WTC11 (cell line): ENCODE data around the gene TIGD7. TPM values are rescaled to one million over a fixed set of nuclear protein-coding genes. Genes with fewer than 3 reads are reported as not detected.

Experiments
- ATF6 ChIP-seq: sonication (generic); formaldehyde crosslinking; IDR thresholded peaks from 2 replicates; pipeline ENCODE4 v1.8.1; 2023; ENCODE audit warnings: mild to moderate bottlenecking, missing genetic modification reagents
- CREM ChIP-seq: sonication (generic); formaldehyde crosslinking; IDR thresholded peaks from 2 replicates; pipeline ENCODE4 v1.8.1; 2022; ENCODE audit warnings: mild to moderate bottlenecking, missing genetic modification reagents, moderate library complexity
- EMX1 ChIP-seq: fragments of 250-450 bp; sonication (Bioruptor Pico); IDR thresholded peaks from 2 replicates; pipeline ENCODE4 v1.8.0; 2021; ENCODE audit warnings: mild to moderate bottlenecking
- ETV6 ChIP-seq: sonication (generic); formaldehyde crosslinking; IDR thresholded peaks from 2 replicates; pipeline ENCODE4 v1.8.1; 2022; ENCODE audit warnings: mild to moderate bottlenecking, missing genetic modification reagents
- FOXP4 ChIP-seq: sonication (generic); formaldehyde crosslinking; IDR thresholded peaks from 2 replicates; pipeline ENCODE4 v1.8.0; 2022; ENCODE audit warnings: mild to moderate bottlenecking, missing genetic modification reagents
- GABPB1 ChIP-seq: sonication (generic); formaldehyde crosslinking; IDR thresholded peaks from 2 replicates; pipeline ENCODE4 v1.8.1; 2023; ENCODE audit warnings: mild to moderate bottlenecking, missing genetic modification reagents
- KAT7 ChIP-seq: sonication (generic); formaldehyde crosslinking; IDR thresholded peaks from 2 replicates; pipeline ENCODE4 v1.8.1; 2023; ENCODE audit warnings: missing genetic modification reagents, mild to moderate bottlenecking, borderline replicate concordance
- MAX ChIP-seq: sonication (generic); formaldehyde crosslinking; IDR thresholded peaks from 2 replicates; pipeline ENCODE4 v1.8.0; 2022; ENCODE audit warnings: mild to moderate bottlenecking, missing genetic modification reagents
- NFYB ChIP-seq: sonication (generic); formaldehyde crosslinking; conservative IDR thresholded peaks from 2 replicates; pipeline ENCODE4 v1.8.0; 2022; ENCODE audit warnings: low read depth, missing genetic modification reagents
- SMAD3 ChIP-seq: sonication (generic); formaldehyde crosslinking; IDR thresholded peaks from 2 replicates; pipeline ENCODE4 v1.8.0; 2022; ENCODE audit warnings: missing genetic modification reagents, mild to moderate bottlenecking, borderline replicate concordance
- SP1 ChIP-seq: sonication (generic); formaldehyde crosslinking; conservative IDR thresholded peaks from 2 replicates; pipeline ENCODE4 v1.8.1; 2022; ENCODE audit warnings: missing genetic modification reagents
- TCF7 ChIP-seq: sonication (generic); formaldehyde crosslinking; IDR thresholded peaks from 2 replicates; pipeline ENCODE4 v1.8.0; 2022; ENCODE audit warnings: mild to moderate bottlenecking, low read depth, missing genetic modification reagents, moderate library complexity
- USF1 ChIP-seq: sonication (generic); formaldehyde crosslinking; IDR thresholded peaks from 2 replicates; pipeline ENCODE4 v1.8.0; 2022; ENCODE audit warnings: mild to moderate bottlenecking, missing genetic modification reagents
- ZNF138 ChIP-seq: sonication (generic); formaldehyde crosslinking; conservative IDR thresholded peaks from 2 replicates; pipeline ENCODE4 v1.8.1; 2022; ENCODE audit warnings: mild to moderate bottlenecking, moderate library complexity, missing genetic modification reagents
- ZNF219 ChIP-seq: sonication (generic); formaldehyde crosslinking; IDR thresholded peaks from 2 replicates; pipeline ENCODE4 v1.8.0; 2023; ENCODE audit warnings: missing genetic modification reagents, mild to moderate bottlenecking, borderline replicate concordance
- ZNF232 ChIP-seq: sonication (generic); formaldehyde crosslinking; IDR thresholded peaks from 2 replicates; pipeline ENCODE4 v1.8.0; 2022; ENCODE audit warnings: mild to moderate bottlenecking, missing genetic modification reagents
- ZNF263 ChIP-seq: sonication (generic); formaldehyde crosslinking; IDR thresholded peaks from 2 replicates; pipeline ENCODE4 v1.8.1; 2022; ENCODE audit warnings: low read depth, mild to moderate bottlenecking, moderate library complexity, missing genetic modification reagents
- ZNF317 ChIP-seq: sonication (generic); formaldehyde crosslinking; IDR thresholded peaks from 2 replicates; pipeline ENCODE4 v1.8.1; 2023; ENCODE audit warnings: low read depth, mild to moderate bottlenecking, moderate library complexity, missing genetic modification reagents, borderline replicate concordance
- total RNA-seq: library from RNA; stranded (reverse); gene quantifications from 3 replicates; pipeline ENCODE4 v1.2.3, GENCODE V29; 2021
- TF ChIP-seq, protein P1 (sequence below): sonication (generic); formaldehyde crosslinking; IDR thresholded peaks from 2 replicates; pipeline ENCODE4 v1.8.1; 2022; ENCODE audit warnings: missing genetic modification reagents, borderline replicate concordance
- TF ChIP-seq, protein P2 (sequence below): sonication (generic); formaldehyde crosslinking; IDR thresholded peaks from 2 replicates; pipeline ENCODE4 v1.8.1; 2023; ENCODE audit warnings: mild to moderate bottlenecking, missing genetic modification reagents, moderate library complexity
- TF ChIP-seq, protein P3 (sequence below): sonication (generic); formaldehyde crosslinking; IDR thresholded peaks from 2 replicates; pipeline ENCODE4 v1.8.1; 2023; ENCODE audit warnings: mild to moderate bottlenecking, moderate library complexity, missing genetic modification reagents
- TF ChIP-seq, protein P4 (sequence below): sonication (generic); formaldehyde crosslinking; IDR thresholded peaks from 2 replicates; pipeline ENCODE4 v1.8.0; 2023; ENCODE audit warnings: mild to moderate bottlenecking, missing genetic modification reagents

The TIGD7 gene
- total RNA-seq, 1 experiment from 2014 or later, result 7.0 TPM

DNA sequence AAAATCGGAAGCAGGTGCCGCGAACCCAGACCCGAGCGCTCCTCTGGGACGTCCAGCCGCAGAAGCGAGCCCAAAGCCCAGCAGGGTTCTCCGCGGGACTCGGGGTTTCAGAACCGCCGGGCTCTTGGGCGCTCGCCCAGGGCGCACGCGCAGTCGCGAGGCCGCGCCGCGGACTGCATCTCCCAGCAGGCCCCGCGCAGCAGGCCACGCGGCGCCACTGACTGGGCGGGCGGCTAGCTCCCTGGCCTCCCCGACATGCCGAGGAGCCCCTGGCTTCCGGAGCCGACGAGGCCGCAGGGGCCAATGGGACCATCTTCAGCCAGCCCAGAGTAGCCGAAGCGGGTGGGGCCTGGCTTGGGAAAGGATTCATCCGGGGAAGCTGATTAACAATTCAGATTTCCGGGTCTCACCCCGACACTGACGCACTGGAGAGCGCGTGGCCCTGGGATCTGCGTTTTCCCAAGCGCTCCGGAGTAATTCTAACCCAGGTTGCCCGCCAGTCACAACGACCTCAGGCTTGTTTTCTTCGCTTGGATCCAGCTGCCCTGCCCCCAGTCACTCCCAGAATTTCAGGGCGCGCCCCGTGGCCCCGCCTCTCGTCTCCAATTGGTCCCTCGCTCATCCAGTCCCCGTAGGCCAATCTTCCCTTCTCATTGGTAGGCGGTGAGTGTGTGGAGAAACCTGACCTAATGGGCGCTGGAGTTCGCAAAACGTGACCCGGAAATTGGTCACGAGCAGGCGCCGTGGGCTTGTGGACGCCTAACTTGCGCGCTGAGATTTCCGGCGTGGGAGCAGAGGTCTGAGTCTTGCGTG is 22.3 kb downstream of the TIGD7 start, which contains the start of gene ZNF263 (continued):
- TF ChIP-seq ZNF219 (CRISPR knock-in tag), result 0 out of 2 replicates have a peak, but pooled peaks have one; percentile 20
- TF ChIP-seq MAX (CRISPR knock-in tag), result peak; percentile 88
- peak; percentile 92 for TF ChIP-seq USF1
- peak; percentile 78 for TF ChIP-seq NFYB
- TF ChIP-seq GABPB1, result peak; percentile 65; the same call in 1 of the 2 replicates
- TF ChIP-seq, protein P1, sequence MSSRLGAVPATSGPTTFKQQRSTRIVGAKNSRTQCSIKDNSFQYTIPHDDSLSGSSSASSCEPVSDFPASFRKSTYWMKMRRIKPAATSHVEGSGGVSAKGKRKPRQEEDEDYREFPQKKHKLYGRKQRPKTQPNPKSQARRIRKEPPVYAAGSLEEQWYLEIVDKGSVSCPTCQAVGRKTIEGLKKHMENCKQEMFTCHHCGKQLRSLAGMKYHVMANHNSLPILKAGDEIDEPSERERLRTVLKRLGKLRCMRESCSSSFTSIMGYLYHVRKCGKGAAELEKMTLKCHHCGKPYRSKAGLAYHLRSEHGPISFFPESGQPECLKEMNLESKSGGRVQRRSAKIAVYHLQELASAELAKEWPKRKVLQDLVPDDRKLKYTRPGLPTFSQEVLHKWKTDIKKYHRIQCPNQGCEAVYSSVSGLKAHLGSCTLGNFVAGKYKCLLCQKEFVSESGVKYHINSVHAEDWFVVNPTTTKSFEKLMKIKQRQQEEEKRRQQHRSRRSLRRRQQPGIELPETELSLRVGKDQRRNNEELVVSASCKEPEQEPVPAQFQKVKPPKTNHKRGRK (CRISPR knock-in tag), result no peak
- no peak for TF ChIP-seq EMX1 (CRISPR knock-in tag)
- no peak for TF ChIP-seq ZNF138 (CRISPR knock-in tag)
- TF ChIP-seq FOXP4 (CRISPR knock-in tag), result 0 out of 2 replicates have a peak, but pooled peaks have one; percentile 15
- peak; percentile 12; the same call in 1 of the 2 replicates for TF ChIP-seq ZNF232 (CRISPR knock-in tag)
- TF ChIP-seq TCF7 (CRISPR knock-in tag), result no peak
- TF ChIP-seq CREM (CRISPR knock-in tag), result peak; percentile 94; the same call in 1 of the 2 replicates
- no peak for TF ChIP-seq ATF6 (CRISPR knock-in tag)
- peak; percentile 63 for TF ChIP-seq SP1
- peak; percentile 29; the same call in 1 of the 2 replicates for TF ChIP-seq ETV6
- no peak for TF ChIP-seq KAT7 (CRISPR knock-in tag)
- TF ChIP-seq ZNF317 (CRISPR knock-in tag), result 0 out of 2 replicates have a peak, but pooled peaks have one; percentile 11
- TF ChIP-seq, protein P2, sequence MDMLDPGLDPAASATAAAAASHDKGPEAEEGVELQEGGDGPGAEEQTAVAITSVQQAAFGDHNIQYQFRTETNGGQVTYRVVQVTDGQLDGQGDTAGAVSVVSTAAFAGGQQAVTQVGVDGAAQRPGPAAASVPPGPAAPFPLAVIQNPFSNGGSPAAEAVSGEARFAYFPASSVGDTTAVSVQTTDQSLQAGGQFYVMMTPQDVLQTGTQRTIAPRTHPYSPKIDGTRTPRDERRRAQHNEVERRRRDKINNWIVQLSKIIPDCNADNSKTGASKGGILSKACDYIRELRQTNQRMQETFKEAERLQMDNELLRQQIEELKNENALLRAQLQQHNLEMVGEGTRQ (CRISPR knock-in tag), result peak; percentile 90
- TF ChIP-seq, protein P3, sequence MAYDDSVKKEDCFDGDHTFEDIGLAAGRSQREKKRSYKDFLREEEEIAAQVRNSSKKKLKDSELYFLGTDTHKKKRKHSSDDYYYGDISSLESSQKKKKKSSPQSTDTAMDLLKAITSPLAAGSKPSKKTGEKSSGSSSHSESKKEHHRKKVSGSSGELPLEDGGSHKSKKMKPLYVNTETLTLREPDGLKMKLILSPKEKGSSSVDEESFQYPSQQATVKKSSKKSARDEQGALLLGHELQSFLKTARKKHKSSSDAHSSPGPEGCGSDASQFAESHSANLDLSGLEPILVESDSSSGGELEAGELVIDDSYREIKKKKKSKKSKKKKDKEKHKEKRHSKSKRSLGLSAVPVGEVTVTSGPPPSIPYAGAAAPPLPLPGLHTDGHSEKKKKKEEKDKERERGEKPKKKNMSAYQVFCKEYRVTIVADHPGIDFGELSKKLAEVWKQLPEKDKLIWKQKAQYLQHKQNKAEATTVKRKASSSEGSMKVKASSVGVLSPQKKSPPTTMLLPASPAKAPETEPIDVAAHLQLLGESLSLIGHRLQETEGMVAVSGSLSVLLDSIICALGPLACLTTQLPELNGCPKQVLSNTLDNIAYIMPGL (CRISPR knock-in tag), result peak; percentile 81; the same call in 1 of the 2 replicates
- TF ChIP-seq SMAD3, result 0 out of 2 replicates have a peak, but pooled peaks have one; percentile 44
- TF ChIP-seq, protein P4, sequence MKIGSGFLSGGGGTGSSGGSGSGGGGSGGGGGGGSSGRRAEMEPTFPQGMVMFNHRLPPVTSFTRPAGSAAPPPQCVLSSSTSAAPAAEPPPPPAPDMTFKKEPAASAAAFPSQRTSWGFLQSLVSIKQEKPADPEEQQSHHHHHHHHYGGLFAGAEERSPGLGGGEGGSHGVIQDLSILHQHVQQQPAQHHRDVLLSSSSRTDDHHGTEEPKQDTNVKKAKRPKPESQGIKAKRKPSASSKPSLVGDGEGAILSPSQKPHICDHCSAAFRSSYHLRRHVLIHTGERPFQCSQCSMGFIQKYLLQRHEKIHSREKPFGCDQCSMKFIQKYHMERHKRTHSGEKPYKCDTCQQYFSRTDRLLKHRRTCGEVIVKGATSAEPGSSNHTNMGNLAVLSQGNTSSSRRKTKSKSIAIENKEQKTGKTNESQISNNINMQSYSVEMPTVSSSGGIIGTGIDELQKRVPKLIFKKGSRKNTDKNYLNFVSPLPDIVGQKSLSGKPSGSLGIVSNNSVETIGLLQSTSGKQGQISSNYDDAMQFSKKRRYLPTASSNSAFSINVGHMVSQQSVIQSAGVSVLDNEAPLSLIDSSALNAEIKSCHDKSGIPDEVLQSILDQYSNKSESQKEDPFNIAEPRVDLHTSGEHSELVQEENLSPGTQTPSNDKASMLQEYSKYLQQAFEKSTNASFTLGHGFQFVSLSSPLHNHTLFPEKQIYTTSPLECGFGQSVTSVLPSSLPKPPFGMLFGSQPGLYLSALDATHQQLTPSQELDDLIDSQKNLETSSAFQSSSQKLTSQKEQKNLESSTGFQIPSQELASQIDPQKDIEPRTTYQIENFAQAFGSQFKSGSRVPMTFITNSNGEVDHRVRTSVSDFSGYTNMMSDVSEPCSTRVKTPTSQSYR (CRISPR knock-in tag), result 0 out of 2 replicates have a peak, but pooled peaks have one; percentile 50
- TF ChIP-seq ZNF263 (CRISPR knock-in tag), result peak; percentile 28; the same call in 1 of the 2 replicates
